ENCODE measurements around the gene ALX3. TPM values are rescaled to one million over a fixed set of nuclear protein-coding genes. Genes with fewer than 3 reads are reported as not detected.

Gene ALX3
- polyA plus RNA-seq, 4 donors = 0.09 TPM; not detected in 3

DNA sequence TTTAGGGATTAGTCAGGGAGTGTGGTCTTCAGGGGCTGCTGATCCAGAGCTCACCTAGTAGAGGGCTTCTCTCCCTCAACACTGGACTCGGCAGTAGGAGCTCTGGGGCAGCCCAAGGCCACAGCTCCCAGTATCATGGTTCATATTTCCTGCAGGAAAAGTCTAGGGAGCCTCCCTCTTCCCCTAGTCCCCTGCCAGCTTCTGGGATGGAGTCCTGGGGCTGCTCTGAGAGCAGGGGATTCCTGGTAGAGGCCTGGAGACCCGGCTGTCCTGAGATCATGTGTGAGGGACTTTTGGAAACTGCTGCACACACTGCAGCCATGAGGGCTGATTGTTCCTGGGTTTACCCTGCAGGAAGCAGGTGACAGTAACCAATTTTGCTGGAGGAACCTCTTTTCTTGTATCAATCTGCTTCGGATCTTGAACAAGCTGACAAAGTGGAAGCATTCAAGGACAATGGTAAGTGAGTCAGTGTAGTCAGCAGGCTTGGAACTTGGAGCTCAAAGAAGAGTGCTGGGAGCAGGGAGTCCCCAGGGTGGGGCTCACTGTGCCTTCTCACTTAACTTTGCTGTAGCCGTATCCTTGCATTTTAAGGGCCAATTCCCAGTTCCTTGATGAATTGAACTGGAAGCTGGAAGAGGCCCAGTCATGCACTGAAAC lies 19.7 kb downstream of the ALX3 start:
- Histone ChIP-seq H3K4me3 (ENCODE audit: low read depth in 1 of 3, low read length in 3 of 3) (no peak overlapping the region), H3K4me1 (ENCODE audit: control insufficient read depth in 3 of 3, insufficient read depth in 2 of 3, low read depth in 1 of 3, low read length in 2 of 3) (peaks cover 2 to 12% (median 7%) of the 10 kb centered on the region in 3 donors), H3K27ac (ENCODE audit: low read depth in 1 of 3, low read length in 2 of 3) (no peak overlapping the region), H3K27me3 (ENCODE audit: control insufficient read depth in 3 of 3, insufficient read depth in 3 of 3, low read length in 3 of 3) (no peaks in the 10 kb centered on the region), H3K36me3 (ENCODE audit: control insufficient read depth in 3 of 3, insufficient read depth in 2 of 3, low read depth in 1 of 3, low read length in 3 of 3) (peaks cover 16 to 91% (median 33%) of the 10 kb centered on the region in 3 donors), H3K9me3 (ENCODE audit: control insufficient read depth in 2 of 2, insufficient read depth in 1 of 2, low read depth in 1 of 2, low read length in 1 of 2) (no peaks in the 10 kb centered on the region)
- DNase-seq = peak in 1 of 2 donors; percentile 48
- FAIRE-seq = no peak
- WGBS, 3 donors = 28 to 59% (median 54%) methylated on average over 4 of the region's 4 CpGs

DNA sequence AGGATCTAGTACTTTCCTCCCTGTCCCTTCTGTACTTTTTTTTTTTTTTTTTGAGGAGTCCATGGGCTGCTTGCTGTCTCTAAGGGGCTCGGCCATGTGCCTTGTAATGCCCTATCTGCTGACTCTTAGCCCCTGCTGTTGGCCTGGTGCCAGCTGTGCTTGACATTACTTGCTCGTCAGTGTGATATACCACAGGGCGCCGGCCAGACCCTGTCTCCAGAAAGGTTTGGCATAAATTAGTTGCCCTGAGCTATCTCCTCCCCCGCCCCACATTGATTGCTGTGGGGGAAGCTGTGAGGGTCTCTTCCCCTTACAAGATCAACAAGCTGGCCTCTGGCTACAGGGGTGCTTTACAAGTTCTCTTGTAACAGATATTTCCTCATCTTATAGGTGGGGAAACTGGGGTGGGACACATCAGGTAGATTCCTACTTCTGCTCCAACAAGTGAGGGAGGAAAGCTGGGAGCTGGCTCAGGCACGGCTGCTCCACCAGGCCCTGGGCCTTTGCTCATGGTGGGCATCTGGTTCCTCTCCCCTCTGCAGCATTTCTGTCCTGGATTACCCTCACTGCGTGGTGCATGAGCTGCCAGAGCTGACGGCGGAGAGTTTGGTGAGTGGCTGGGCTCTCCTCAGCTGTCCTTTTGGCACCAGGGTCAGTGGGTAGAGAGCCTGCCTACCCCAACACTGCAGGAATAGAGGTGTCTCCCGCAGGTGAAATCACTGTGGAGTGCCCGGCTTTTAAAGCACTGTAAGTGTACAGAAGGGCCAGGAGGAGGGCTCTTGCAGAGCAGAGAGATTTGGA lies 20.5 kb downstream of the ALX3 start:
- Histone ChIP-seq H3K27me3 (ENCODE audit: control insufficient read depth in 3 of 3, insufficient read depth in 3 of 3, low read length in 3 of 3) (no peaks in the 10 kb centered on the region), H3K27ac (ENCODE audit: low read depth in 1 of 3, low read length in 2 of 3) (peak overlapping the region in 2 of 3 donors; percentile 8 to 69), H3K36me3 (ENCODE audit: control insufficient read depth in 3 of 3, insufficient read depth in 2 of 3, low read depth in 1 of 3, low read length in 3 of 3) (peaks cover 14 to 91% (median 31%) of the 10 kb centered on the region in 3 donors), H3K9me3 (ENCODE audit: control insufficient read depth in 2 of 2, insufficient read depth in 1 of 2, low read depth in 1 of 2, low read length in 1 of 2) (no peaks in the 10 kb centered on the region), H3K4me1 (ENCODE audit: control insufficient read depth in 3 of 3, insufficient read depth in 2 of 3, low read depth in 1 of 3, low read length in 2 of 3) (peaks cover 2 to 12% (median 5%) of the 10 kb centered on the region in 3 donors), H3K4me3 (ENCODE audit: low read depth in 1 of 3, low read length in 3 of 3) (no peak overlapping the region)
- FAIRE-seq = no peak
- WGBS, 3 donors = 51 to 73% (median 67%) methylated on average over 11 of the region's 11 CpGs
- no peak for DNase-seq

DNA sequence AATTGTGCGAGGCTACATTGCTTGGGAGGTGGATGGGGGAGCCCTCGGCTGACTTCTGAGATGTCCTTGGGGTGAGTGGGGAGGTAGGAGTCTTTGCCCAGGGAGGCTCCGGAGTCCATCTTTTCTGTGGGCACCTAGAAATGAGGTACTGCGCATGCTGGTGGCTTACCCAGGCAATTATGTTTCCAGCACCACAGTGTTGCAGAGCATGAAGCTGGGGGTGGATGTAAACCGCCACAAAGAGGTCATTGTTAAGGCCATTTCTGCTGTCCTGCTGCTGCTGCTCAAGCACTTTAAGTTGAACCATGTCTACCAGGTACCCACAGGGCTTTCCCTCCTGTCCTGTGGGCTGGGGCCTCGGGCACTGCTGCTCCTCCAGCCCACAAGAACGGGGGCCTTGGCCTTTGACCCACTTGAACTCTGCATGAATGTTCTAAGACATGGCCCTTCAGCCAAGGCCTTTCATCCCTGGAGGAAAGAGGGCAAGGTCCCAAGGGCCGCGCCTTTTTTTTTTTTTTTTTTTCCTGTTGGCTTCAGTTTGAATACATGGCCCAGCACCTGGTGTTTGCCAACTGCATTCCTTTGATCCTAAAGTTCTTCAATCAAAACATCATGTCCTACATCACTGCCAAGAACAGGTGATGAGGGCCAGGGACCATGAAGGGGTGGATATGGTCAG lies 21.4 kb downstream of the ALX3 start:
- H3K27ac ChIP-seq (ENCODE audit: low read depth in 1 of 3, low read length in 2 of 3) = peak overlapping the region; percentile 16 to 70 (median 28)
- no peaks in the 10 kb centered on the region for H3K27me3 ChIP-seq (ENCODE audit: control insufficient read depth in 3 of 3, insufficient read depth in 3 of 3, low read length in 3 of 3)
- H3K4me1 ChIP-seq (ENCODE audit: control insufficient read depth in 3 of 3, insufficient read depth in 2 of 3, low read depth in 1 of 3, low read length in 2 of 3) = peaks cover 2 to 12% (median 5%) of the 10 kb centered on the region in 3 donors
- DNase-seq (peak; percentile 66 to 95), FAIRE-seq (no peak)
- H3K36me3 ChIP-seq (ENCODE audit: control insufficient read depth in 3 of 3, insufficient read depth in 2 of 3, low read depth in 1 of 3, low read length in 3 of 3) = peaks cover 14 to 85% (median 35%) of the 10 kb centered on the region in 3 donors
- no peaks in the 10 kb centered on the region for H3K9me3 ChIP-seq (ENCODE audit: control insufficient read depth in 2 of 2, insufficient read depth in 1 of 2, low read depth in 1 of 2, low read length in 1 of 2)
- 43 to 72% (median 54%) methylated on average over 8 to 9 of the region's 9 CpGs for WGBS, 3 donors
- no peak overlapping the region for H3K4me3 ChIP-seq (ENCODE audit: low read depth in 1 of 3, low read length in 3 of 3)

DNA sequence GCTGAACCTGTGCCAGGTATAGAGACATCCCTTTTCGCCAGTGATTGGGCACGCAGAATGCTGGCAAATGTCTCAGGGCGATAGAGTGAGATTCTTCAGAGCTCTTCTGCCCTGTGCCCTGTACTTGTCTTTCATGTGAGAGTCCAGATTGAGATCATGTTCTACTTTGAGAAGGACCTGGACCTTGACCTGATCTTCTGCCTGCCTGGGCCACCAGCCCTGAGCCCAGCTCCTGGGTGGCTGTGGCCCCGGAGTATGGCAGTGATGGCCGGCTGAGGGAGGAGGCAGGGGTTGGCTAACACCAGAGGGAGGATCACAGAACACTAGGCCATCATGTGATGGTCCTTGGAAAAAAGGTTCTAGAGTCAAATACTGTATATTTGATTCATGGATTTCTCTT lies 22.2 kb downstream of the ALX3 start:
- Histone ChIP-seq H3K4me3 (ENCODE audit: low read depth in 1 of 3, low read length in 3 of 3) (no peak overlapping the region), H3K27ac (ENCODE audit: low read depth in 1 of 3, low read length in 2 of 3) (peak overlapping the region in 2 of 3 donors; percentile 39 to 68), H3K9me3 (ENCODE audit: control insufficient read depth in 2 of 2, insufficient read depth in 1 of 2, low read depth in 1 of 2, low read length in 1 of 2) (no peaks in the 10 kb centered on the region), H3K27me3 (ENCODE audit: control insufficient read depth in 3 of 3, insufficient read depth in 3 of 3, low read length in 3 of 3) (no peaks in the 10 kb centered on the region), H3K4me1 (ENCODE audit: control insufficient read depth in 3 of 3, insufficient read depth in 2 of 3, low read depth in 1 of 3, low read length in 2 of 3) (peaks cover 2 to 12% (median 5%) of the 10 kb centered on the region in 3 donors), H3K36me3 (ENCODE audit: control insufficient read depth in 3 of 3, insufficient read depth in 2 of 3, low read depth in 1 of 3, low read length in 3 of 3) (peaks cover 17 to 84% (median 42%) of the 10 kb centered on the region in 3 donors)
- DNase-seq (peak in 1 of 2 donors; percentile 68), FAIRE-seq (no peak)
- WGBS, 3 donors = 65 to 90% (median 72%) methylated on average over 5 of the region's 5 CpGs

DNA sequence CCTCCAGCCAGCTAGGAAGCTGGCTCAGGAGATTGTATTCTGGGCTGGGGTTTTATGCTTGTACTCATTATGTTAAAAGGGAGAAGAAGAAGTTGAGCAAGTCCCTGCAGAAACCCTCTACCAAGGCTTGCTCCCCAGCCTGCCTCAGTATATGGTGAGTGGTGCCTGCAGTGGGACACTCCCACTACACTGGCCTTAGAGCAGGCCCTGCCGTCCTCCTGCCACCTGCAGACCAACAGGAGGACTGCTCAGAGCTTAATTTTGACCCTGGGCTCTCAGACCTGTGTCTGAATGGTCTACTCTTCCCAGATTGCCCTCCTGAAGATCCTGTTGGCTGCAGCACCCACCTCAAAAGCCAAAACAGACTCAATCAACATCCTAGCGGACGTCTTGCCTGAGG lies 23.0 kb downstream of the ALX3 start:
- Histone ChIP-seq H3K4me3 (ENCODE audit: low read depth in 1 of 3, low read length in 3 of 3) (no peak overlapping the region), H3K9me3 (ENCODE audit: control insufficient read depth in 2 of 2, insufficient read depth in 1 of 2, low read depth in 1 of 2, low read length in 1 of 2) (no peaks in the 10 kb centered on the region), H3K36me3 (ENCODE audit: control insufficient read depth in 3 of 3, insufficient read depth in 2 of 3, low read depth in 1 of 3, low read length in 3 of 3) (peaks cover 19 to 82% (median 40%) of the 10 kb centered on the region in 3 donors), H3K4me1 (ENCODE audit: control insufficient read depth in 3 of 3, insufficient read depth in 2 of 3, low read depth in 1 of 3, low read length in 2 of 3) (peaks cover 2 to 12% (median 5%) of the 10 kb centered on the region in 3 donors), H3K27me3 (ENCODE audit: control insufficient read depth in 3 of 3, insufficient read depth in 3 of 3, low read length in 3 of 3) (no peaks in the 10 kb centered on the region), H3K27ac (ENCODE audit: low read depth in 1 of 3, low read length in 2 of 3) (peak overlapping the region in 1 of 3 donors; percentile 68)
- DNase-seq (no peak), FAIRE-seq (no peak)
- 69 to 85% (median 76%) methylated on average over 3 of the region's 3 CpGs for WGBS, 3 donors

DNA sequence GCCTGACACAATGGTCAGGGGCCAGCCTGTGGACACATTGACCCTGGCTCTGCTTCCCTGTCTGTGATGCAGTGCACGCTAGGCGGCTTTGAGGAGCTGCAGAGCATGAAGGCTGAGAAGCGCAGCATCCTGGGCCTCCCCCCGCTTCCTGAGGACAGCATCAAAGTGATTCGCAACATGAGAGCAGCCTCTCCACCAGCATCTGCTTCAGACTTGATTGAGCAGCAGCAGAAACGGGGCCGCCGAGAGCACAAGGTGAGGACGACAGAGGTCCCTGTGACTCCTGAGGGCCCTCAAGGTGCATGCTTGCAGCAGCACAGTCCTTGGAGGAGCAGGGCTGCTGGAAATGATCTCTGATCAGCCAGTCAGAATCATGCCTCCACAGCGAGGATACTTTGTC lies 27.5 kb downstream of the ALX3 start:
- Histone ChIP-seq H3K4me3 (ENCODE audit: low read depth in 1 of 3, low read length in 3 of 3) (no peak overlapping the region), H3K9me3 (ENCODE audit: control insufficient read depth in 2 of 2, insufficient read depth in 1 of 2, low read depth in 1 of 2, low read length in 1 of 2) (no peaks in the 10 kb centered on the region), H3K36me3 (ENCODE audit: control insufficient read depth in 3 of 3, insufficient read depth in 2 of 3, low read depth in 1 of 3, low read length in 3 of 3) (peaks cover 29 to 84% (median 39%) of the 10 kb centered on the region in 3 donors), H3K27me3 (ENCODE audit: control insufficient read depth in 3 of 3, insufficient read depth in 3 of 3, low read length in 3 of 3) (no peaks in the 10 kb centered on the region), H3K27ac (ENCODE audit: low read depth in 1 of 3, low read length in 2 of 3) (no peak overlapping the region), H3K4me1 (ENCODE audit: control insufficient read depth in 3 of 3, insufficient read depth in 2 of 3, low read depth in 1 of 3, low read length in 2 of 3) (peaks cover 0 to 2% (median 0%) of the 10 kb centered on the region in 3 donors)
- DNase-seq (no peak), FAIRE-seq (no peak)
- WGBS, 3 donors = 95 to 96% (median 95%) methylated on average over 10 of the region's 10 CpGs

DNA sequence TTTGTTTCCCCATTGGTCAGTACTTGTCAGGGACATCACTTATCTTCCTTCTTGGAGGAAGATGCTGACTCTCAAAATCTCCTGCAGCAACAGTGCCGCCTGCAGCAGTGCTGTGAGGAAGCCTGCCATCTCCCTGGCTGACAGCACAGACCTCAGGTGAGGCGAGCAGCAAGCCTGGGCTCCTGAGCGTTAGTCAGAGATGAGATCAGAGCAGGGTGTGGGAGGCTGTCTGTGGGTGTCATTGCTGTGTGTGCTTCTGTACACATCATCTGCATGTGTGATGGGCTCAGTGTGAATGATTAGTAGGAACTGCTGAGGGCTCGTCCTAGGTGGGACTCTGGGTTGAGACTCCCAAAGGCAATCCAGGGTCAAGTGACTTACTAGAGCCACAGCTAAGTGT lies 29.9 kb downstream of the ALX3 start:
- DNase-seq (no peak), FAIRE-seq (no peak)
- peaks cover 25 to 65% (median 29%) of the 10 kb centered on the region in 3 donors for H3K36me3 ChIP-seq (ENCODE audit: control insufficient read depth in 3 of 3, insufficient read depth in 2 of 3, low read depth in 1 of 3, low read length in 3 of 3)
- H3K4me1 ChIP-seq (ENCODE audit: control insufficient read depth in 3 of 3, insufficient read depth in 2 of 3, low read depth in 1 of 3, low read length in 2 of 3) = no peaks in the 10 kb centered on the region
- 86 to 90% (median 90%) methylated on average over 4 of the region's 4 CpGs for WGBS, 3 donors
- H3K27me3 ChIP-seq (ENCODE audit: control insufficient read depth in 3 of 3, insufficient read depth in 3 of 3, low read length in 3 of 3) = no peaks in the 10 kb centered on the region
- no peak overlapping the region for H3K4me3 ChIP-seq (ENCODE audit: low read depth in 1 of 3, low read length in 3 of 3)
- no peak overlapping the region for H3K27ac ChIP-seq (ENCODE audit: low read depth in 1 of 3, low read length in 2 of 3)
- no peaks in the 10 kb centered on the region for H3K9me3 ChIP-seq (ENCODE audit: control insufficient read depth in 2 of 2, insufficient read depth in 1 of 2, low read depth in 1 of 2, low read length in 1 of 2)

DNA sequence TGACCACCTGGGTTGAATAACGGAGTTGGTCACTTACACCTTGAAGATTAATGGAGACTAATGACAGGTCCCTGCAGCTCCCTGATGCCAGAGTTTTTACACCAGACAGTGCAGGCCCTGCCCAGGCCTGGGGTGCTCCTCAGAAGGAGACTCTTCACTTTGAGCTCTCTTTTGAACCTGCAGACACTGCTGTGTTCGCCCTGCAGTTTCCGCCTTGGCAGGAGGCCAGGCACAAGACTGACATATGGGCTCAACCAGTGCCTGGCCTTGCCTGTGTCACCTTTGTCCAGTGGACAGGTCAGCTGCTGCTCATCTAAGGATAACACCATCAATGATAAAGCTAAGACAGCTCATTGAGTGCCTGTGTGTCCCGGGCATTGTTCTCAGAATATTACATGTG lies 30.8 kb downstream of the ALX3 start:
- no peaks in the 10 kb centered on the region for H3K4me1 ChIP-seq (ENCODE audit: control insufficient read depth in 3 of 3, insufficient read depth in 2 of 3, low read depth in 1 of 3, low read length in 2 of 3)
- H3K36me3 ChIP-seq (ENCODE audit: control insufficient read depth in 3 of 3, insufficient read depth in 2 of 3, low read depth in 1 of 3, low read length in 3 of 3) = peaks cover 24 to 56% (median 25%) of the 10 kb centered on the region in 3 donors
- no peak for FAIRE-seq
- no peaks in the 10 kb centered on the region for H3K27me3 ChIP-seq (ENCODE audit: control insufficient read depth in 3 of 3, insufficient read depth in 3 of 3, low read length in 3 of 3)
- H3K27ac ChIP-seq (ENCODE audit: low read depth in 1 of 3, low read length in 2 of 3) = no peak overlapping the region
- peak in 1 of 2 donors; percentile 26 for DNase-seq
- WGBS, 3 donors = 73 to 84% (median 73%) methylated on average over 4 of the region's 4 CpGs
- no peak overlapping the region for H3K4me3 ChIP-seq (ENCODE audit: low read depth in 1 of 3, low read length in 3 of 3)
- no peaks in the 10 kb centered on the region for H3K9me3 ChIP-seq (ENCODE audit: control insufficient read depth in 2 of 2, insufficient read depth in 1 of 2, low read depth in 1 of 2, low read length in 1 of 2)
